Measurements from ENCODE around the gene RAC3. TPM values are rescaled to one million over a fixed set of nuclear protein-coding genes. Genes with fewer than 3 reads are reported as not detected.

RAC3 gene
- total RNA-seq, 1 donor from 2014 or later: 12.1 TPM

DNA sequence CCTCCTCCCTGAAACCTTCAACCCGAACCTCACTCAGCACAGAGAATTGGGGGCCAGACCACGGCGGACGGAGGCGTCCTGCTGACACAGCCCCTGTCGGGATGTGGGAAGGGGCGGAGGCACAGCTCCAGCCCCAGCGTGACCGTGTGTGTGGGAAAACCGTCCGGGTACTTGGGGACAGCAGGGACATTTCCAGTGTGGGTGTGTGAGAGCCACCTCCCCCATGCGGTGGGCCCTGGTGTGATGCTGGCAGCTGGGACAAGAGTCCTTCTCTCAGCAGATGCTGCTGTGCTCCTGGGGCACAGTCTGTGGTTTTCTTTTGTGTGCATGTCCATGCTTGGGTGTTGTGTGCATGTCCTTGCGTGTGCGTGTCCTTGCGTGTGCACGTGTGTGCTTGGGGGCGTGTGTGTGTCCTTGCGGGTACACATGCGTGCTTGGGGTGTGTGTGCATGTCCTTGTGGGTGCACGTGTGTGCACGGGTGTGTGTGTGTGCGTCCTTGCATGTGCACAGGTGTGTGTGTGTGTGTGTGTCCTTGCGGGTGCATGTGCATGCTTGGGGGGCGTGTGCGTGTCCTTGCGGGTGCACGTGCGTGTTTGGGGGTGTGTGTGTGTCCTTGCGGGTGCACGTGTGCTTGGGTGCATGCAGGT, 25.7 kb upstream of the RAC3 start:
- H3K27me3 Mint-ChIP-seq: no peaks in the 10 kb centered on the region
- H3K4me1 Mint-ChIP-seq: no peaks in the 10 kb centered on the region
- H3K36me3 Mint-ChIP-seq (ENCODE audit: low read depth): no peaks in the 10 kb centered on the region
- DNase-seq: no peak
- intact Hi-C loops (cut with micrococcal nuclease): no loop called here
- H3K9me3 Mint-ChIP-seq: no peaks in the 10 kb centered on the region
- H3K4me3 Mint-ChIP-seq: no peak overlapping the region
- no peak overlapping the region for H3K27ac Mint-ChIP-seq

DNA sequence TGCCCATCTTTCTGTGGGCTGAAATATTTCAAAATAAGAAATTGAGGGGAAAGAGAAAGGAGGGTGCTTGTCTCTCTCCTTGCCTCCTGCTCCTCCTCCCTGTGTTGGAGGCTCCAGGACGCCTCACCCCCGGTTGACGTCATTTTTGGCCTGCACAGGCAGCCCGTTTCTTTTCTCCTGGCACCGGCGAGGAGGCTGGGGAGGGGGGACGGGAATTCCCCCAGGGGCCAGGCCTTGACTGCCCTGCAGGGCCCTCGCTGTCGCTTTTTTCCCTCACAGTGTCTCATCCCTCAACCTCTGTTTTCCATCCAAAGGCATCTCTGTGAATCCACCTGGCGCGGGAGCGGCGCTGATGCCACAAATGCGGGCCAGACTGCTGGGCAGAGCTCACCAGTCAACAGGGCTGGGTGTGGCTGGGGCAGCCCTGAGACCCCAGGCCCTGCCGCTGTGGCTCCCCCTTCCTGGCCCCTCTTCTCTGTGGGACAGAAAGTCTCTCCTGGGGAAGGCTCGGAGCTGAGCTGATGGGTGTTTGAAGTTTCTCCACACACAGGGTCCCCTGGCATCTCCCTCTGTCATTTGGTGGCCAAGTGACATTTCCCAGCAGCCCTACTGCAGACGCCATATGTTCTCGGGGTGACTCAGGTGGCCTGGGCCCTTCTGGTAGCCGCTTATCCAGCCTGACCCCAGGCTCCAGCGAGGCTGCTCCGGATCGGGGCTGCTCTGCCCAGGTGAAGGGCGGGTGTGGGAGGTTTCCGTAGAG, 24.8 kb upstream of the RAC3 start:
- Mint-ChIP-seq H3K4me3 (no peak overlapping the region), H3K36me3 (ENCODE audit: low read depth) (no peaks in the 10 kb centered on the region), H3K9me3 (no peaks in the 10 kb centered on the region), H3K27me3 (no peaks in the 10 kb centered on the region), H3K27ac (no peak overlapping the region), H3K4me1 (no peaks in the 10 kb centered on the region)
- no peak for DNase-seq
- intact Hi-C loops (cut with micrococcal nuclease): no loop called here

- H3K27ac Mint-ChIP-seq: no peak overlapping the region
- intact Hi-C loops (cut with micrococcal nuclease): no loop called here
- H3K27me3 Mint-ChIP-seq: no peaks in the 10 kb centered on the region
- DNase-seq: no peak
- H3K9me3 Mint-ChIP-seq: no peaks in the 10 kb centered on the region
- no peaks in the 10 kb centered on the region for H3K36me3 Mint-ChIP-seq (ENCODE audit: low read depth)
- H3K4me3 Mint-ChIP-seq: no peak overlapping the region
- H3K4me1 Mint-ChIP-seq: no peaks in the 10 kb centered on the region
These were observed 24.3 kb upstream of the RAC3 start for GRCh38 chr17:82007228-82007494.

GRCh38 chr17:82007495-82008257, 23.8 kb upstream of the RAC3 start:
- Mint-ChIP-seq H3K27ac (no peak overlapping the region), H3K4me3 (no peak overlapping the region), H3K9me3 (no peaks in the 10 kb centered on the region), H3K36me3 (ENCODE audit: low read depth) (no peaks in the 10 kb centered on the region), H3K4me1 (no peaks in the 10 kb centered on the region), H3K27me3 (no peaks in the 10 kb centered on the region)
- DNase-seq: no peak
- intact Hi-C loops (cut with micrococcal nuclease): no loop called here

DNA sequence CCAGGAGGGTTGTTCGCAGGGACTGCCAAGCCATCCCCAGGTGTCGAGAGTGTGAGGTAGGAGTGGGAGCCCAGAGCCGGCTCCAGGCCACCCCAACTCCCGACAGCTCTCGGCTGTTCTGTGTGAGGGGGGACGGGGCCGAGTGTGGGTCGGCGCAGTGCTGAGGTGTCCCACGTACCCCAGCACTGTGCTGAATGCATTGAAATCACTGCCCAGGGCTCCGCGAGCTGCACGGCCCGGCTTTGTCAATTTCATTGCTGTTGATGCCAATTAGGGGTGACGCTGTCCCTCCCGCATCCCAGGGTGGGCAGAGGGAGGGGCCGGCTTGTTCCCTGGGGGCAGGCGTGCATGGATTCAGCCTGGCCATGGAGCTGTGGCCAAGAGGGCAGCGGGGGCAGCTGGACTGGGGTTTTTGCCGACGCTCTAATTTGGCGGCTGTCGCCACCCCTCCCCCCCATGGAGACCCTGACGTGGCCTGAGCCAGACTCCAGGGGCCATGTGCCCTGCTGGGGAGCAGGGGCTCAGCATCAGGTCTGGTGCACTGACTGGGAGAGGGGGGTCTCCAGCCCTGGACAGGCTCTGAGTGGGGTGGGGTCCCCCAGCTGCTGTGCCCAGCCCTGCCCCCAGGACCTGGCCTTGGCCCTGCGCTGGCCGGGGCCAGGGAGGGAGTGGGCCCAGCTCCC, 23.1 kb upstream of the RAC3 start:
- no peaks in the 10 kb centered on the region for H3K27me3 Mint-ChIP-seq
- intact Hi-C loops (cut with micrococcal nuclease): no loop called here
- H3K27ac Mint-ChIP-seq: no peak overlapping the region
- no peaks in the 10 kb centered on the region for H3K4me1 Mint-ChIP-seq
- H3K4me3 Mint-ChIP-seq: no peak overlapping the region
- no peaks in the 10 kb centered on the region for H3K36me3 Mint-ChIP-seq (ENCODE audit: low read depth)
- DNase-seq: no peak
- no peaks in the 10 kb centered on the region for H3K9me3 Mint-ChIP-seq

DNA sequence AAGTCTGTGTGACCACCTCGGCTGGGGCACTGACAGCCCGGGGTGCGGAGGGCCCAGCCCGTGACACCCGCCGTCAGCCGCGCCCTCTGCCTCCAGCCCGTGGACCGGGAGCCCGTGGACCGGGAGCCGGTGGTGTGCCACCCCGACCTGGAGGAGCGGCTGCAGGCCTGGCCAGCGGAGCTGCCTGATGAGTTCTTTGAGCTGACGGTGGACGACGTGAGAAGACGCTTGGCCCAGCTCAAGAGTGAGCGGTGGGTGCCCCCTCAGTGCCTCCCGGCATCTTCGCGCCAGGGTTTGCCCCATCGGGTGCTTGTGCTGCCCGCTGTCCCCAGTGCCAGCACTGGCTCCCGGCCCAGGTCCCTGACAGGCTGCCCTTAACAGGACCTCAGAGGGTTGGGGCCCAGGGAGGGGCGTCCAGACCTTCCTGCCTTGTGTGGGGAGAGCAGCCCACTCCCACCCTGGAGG, 22.5 kb upstream of the RAC3 start:
- no peak overlapping the region for H3K4me3 Mint-ChIP-seq
- H3K27me3 Mint-ChIP-seq: no peaks in the 10 kb centered on the region
- no peaks in the 10 kb centered on the region for H3K4me1 Mint-ChIP-seq
- no peak overlapping the region for H3K27ac Mint-ChIP-seq
- intact Hi-C loops (cut with micrococcal nuclease): no loop called here
- H3K9me3 Mint-ChIP-seq: no peaks in the 10 kb centered on the region
- H3K36me3 Mint-ChIP-seq (ENCODE audit: low read depth): no peaks in the 10 kb centered on the region
- DNase-seq: no peak

DNA sequence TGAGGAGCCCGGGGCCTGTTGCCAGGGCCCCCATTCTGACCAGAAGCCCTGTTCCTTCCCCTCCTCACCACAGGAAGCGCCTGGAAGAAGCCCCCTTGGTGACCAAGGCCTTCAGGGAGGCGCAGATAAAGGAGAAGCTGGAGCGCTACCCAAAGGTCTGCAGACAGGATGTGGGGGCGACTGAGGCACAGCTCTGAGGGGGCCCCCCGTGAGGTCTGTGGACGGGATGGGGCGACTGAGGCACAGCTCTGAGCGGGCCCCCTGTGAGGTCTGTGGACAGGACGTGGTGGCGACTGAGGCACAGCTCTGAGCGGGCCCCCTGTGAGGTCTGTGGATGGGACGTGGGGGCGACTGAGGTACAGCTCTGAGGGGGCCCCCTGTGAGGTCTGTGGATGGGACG, 22.1 kb upstream of the RAC3 start:
- Mint-ChIP-seq H3K27ac (no peak overlapping the region), H3K4me1 (no peaks in the 10 kb centered on the region)

DNA sequence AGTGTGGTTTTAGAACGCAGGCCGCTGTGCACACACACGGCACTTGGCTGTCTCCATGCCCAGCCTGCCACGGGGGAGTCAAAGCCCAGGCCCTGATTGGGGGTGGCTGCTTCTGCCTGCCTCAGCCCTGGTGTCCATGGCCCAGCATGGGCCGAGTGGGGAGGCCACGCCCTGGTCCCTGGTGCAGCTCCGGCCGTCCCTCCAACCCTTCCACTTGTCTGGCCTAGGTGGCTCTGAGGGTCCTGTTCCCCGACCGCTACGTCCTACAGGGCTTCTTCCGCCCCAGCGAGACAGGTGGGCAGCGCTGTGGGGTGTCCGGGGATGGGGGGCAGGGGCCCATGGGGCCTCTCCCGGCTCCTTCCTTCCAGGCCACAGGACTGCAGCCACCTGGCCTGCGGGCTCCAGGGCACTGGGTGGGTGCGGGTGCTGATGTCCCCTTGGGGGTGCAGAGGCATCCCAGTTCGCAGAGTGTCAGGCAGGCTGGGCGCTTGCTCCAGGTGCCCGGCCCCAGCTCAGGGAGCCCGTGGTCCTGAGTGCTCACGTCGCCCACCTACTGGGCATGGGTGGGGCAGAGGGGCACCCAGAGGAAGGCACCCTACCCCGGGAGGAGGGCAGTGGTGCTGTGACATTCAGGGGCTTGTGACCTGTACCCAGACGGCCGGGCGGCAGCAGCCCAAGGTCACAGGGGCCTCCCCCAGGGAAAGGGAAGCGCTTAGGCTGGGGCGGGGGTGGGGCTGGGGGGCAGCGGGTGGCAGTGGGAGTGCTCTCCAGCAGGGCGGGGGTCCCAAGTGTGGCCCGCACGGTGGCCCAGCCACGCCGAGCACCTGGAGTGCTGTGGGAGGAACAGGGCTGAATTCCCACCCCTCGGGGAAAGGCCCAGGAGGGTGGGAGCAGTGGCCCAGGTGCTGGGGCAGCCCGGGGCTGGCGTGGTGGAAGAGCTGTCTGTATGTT, 20.6 kb upstream of the RAC3 start:
- intact Hi-C loops (cut with micrococcal nuclease): no loop called here
- no peaks in the 10 kb centered on the region for H3K4me1 Mint-ChIP-seq

More for the DNA sequence above, 22.1 kb upstream of the RAC3 start:
- intact Hi-C loops (cut with micrococcal nuclease): no loop called here
- DNase-seq: no peak
- no peaks in the 10 kb centered on the region for H3K9me3 Mint-ChIP-seq
- no peaks in the 10 kb centered on the region for H3K36me3 Mint-ChIP-seq (ENCODE audit: low read depth)
- no peak overlapping the region for H3K4me3 Mint-ChIP-seq
- H3K27me3 Mint-ChIP-seq: no peaks in the 10 kb centered on the region

DNA sequence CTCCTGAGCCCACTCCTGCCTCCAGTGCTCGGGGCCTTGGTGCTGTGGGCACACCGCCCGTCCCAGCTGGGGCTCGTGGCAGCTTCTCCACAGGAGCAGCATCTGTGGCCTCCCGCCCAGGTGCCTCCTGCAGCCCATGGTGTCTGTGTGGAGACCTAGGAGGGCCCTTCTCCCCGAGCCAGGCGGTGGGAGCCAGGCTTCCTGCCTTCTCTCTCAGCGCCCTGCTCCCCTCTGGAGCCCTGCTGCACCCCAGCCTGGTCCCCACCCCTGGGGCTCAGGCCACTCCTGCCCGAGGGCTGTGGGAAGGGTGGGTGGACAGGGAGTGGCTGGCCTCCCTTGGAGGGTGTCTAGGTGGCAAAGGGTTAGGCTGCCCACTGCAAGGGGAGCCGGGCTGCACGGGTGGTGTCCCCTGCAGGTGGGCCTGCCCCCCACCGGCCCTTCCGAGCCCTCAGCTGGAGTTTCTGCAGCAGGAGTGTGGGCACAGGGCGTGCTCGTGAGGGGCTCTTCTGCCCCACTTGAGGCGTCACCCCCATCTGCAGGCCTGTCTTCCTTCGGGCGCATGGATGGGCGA, 19.8 kb upstream of the RAC3 start:
- Mint-ChIP-seq H3K27ac (no peak overlapping the region), H3K9me3 (no peaks in the 10 kb centered on the region), H3K36me3 (ENCODE audit: low read depth) (no peaks in the 10 kb centered on the region), H3K4me1 (no peaks in the 10 kb centered on the region), H3K27me3 (no peaks in the 10 kb centered on the region), H3K4me3 (no peak overlapping the region)
- no peak for DNase-seq
- intact Hi-C loops (cut with micrococcal nuclease): no loop called here

More for the DNA sequence above, 20.6 kb upstream of the RAC3 start:
- Mint-ChIP-seq H3K27me3 (no peaks in the 10 kb centered on the region), H3K27ac (no peak overlapping the region), H3K36me3 (ENCODE audit: low read depth) (no peaks in the 10 kb centered on the region), H3K4me3 (no peak overlapping the region), H3K9me3 (no peaks in the 10 kb centered on the region)
- no peak for DNase-seq

DNA sequence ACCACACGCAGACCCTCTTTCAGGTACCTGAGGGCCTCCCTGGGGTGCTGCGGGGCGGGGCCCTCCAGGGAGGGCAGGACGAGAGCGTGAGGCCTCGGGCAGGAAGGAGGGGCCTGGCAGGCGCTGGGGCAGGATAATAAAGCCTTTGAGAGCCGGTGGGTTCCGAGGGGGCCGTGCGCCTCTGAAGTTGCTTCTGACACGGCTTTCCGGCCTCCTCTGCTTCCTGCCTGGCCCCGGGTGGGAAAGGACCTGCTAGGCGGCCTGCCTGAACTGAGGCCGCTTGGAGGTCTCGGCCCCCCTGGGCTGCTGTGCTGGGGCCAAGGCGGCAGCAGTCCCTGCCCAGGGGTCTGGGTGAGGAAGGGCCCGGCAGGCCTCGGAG, 19.2 kb upstream of the RAC3 start:
- Mint-ChIP-seq H3K36me3 (ENCODE audit: low read depth) (no peaks in the 10 kb centered on the region), H3K9me3 (no peaks in the 10 kb centered on the region), H3K4me3 (no peak overlapping the region), H3K27me3 (no peaks in the 10 kb centered on the region), H3K4me1 (no peaks in the 10 kb centered on the region), H3K27ac (no peak overlapping the region)
- intact Hi-C loops (cut with micrococcal nuclease): no loop called here
- DNase-seq: no peak

DNA sequence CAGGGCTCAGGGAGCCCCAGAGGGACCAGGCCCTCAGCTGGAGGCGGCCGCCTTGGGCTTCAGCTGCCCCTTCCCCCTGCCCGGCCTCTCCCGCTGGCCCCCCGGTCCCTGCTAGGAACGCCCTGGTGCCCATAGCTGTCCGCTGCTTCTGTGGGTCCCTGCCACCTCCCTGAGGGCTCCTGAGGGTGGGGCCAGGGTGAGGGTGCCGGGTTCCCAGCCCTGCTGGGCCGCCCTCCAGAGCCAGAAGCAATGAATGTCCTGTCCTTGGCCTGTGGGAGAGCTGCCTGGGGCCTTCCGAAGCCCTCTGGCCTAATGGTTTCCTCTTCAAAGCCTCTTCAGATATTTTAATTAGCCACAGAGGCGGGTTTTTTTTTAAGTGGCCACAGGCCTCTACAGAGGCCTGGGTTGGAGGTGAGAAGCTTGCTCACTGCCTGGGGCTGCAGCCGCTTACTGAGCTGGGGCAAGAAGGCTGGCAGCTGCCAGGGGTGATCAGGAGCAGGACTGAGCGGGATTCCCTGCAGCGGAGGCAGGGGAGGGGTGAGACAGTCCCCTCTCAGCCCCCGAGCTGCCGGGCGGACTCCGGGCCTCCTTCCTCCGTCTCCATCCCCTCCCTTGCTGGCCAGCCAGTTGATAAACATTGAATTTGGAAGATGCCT, 18.7 kb upstream of the RAC3 start:
- intact Hi-C loops (cut with micrococcal nuclease): no loop called here
- Mint-ChIP-seq H3K36me3 (ENCODE audit: low read depth) (no peaks in the 10 kb centered on the region), H3K4me1 (no peaks in the 10 kb centered on the region)

DNA sequence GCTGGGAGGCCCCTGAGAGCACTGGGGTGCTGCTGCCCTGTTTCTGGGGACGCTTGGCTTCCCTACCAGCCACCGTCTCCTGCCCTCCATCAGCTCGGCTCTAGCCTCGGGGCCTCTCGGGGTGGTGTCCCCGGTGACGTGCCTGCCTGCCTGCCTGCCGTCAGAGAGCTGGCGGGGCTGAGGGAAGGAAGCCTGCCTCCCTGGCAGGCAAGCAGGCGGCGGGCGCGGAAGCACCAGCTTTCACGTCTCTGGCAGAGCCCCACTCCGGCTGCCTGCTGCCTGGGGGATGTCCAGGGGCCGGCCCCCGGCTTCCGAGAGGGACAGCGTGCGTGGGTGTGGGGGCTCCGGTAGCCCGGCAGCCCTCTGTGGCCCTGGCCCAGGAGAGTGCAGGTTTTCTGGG, 18.1 kb upstream of the RAC3 start:
- H3K27me3 Mint-ChIP-seq: no peaks in the 10 kb centered on the region
- H3K27ac Mint-ChIP-seq: no peak overlapping the region
- intact Hi-C loops (cut with micrococcal nuclease): no loop called here
- no peak for DNase-seq
- H3K4me1 Mint-ChIP-seq: no peaks in the 10 kb centered on the region
- no peaks in the 10 kb centered on the region for H3K9me3 Mint-ChIP-seq
- peaks cover under 1% of the 10 kb centered on the region for H3K36me3 Mint-ChIP-seq (ENCODE audit: low read depth)
- H3K4me3 Mint-ChIP-seq: no peak overlapping the region

More for the DNA sequence above, 18.7 kb upstream of the RAC3 start:
- H3K9me3 Mint-ChIP-seq: no peaks in the 10 kb centered on the region
- no peak overlapping the region for H3K27ac Mint-ChIP-seq
- H3K27me3 Mint-ChIP-seq: no peaks in the 10 kb centered on the region
- no peak for DNase-seq
- H3K4me3 Mint-ChIP-seq: no peak overlapping the region
